NCI-H2107 treated with DMSO at 0.1 percent for 48 hours (cell line): ENCODE results near the gene ARL14.

ENCODE experiments used
- DNase-seq: peaks from one replicate; lab custom pipeline; 2025; ENCODE audit not compliant: unreplicated experiment; lab: John Stamatoyannopoulos, UW

ARL14 gene

GRCh38 chr3:160719710-160720109, 42.8 kb downstream of the ARL14 start:
- DNase-seq, result no peak

DNA sequence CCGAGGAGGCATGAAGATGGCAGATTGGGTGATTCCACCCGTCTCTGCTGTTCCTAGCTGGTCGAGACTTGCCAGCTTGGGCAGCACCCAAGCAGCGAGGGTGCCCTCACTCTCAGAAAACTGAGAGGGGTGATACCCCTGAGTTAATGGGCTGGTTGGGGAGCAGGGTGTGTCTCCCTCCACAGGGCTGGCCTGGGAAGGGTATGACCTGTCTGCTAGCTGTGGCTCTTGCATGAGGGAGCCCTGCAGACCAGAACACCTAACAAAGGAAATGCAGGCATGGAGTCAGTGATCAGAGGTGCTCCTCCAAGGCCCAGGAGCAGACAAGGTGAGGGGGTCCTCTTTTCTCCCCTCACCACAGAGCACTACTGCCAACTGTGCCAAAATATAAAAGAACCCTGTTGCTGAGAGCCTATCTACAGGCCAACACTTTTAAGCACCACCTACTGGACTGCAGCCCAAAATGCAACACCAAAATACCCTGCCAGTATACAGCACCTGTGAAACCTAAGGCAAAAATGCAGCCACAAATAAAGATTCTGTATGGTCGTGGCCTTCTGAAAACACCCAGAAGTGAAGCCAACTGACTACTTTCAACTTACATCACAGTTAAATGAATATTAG, 43.3 kb downstream of the ARL14 start:
- DNase-seq, result no peak

DNA sequence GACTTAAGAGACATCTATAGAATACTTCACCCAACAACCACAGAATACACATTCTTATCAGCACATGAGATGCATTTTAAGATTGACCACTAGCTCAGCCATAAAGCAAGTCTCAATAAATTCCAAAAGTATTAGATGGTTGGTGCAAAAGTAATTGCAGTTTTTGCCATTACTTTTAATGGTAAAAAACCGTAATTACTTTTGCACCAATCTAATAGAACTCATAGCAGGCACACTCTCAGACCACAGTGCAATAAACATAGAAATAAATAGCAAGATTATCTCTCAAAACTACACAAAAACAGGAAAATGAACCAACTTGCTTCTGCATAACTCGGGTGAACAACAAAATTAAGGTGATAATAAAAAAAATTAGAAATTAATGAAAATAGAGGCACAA, 45.4 kb downstream of the ARL14 start:
- DNase-seq, result no peak

GRCh38 chr3:160725338-160725737, 48.4 kb downstream of the ARL14 start:
- no peak for DNase-seq
